Natural killer cell (primary cell): Measurements from ENCODE around the gene ERVH48-1. TPM values are rescaled to one million over a fixed set of nuclear protein-coding genes. Genes with fewer than 3 reads are reported as not detected.
A peak's percentile ranks its signal among the peaks of the same experiment; 100 is the strongest.
"Not testable (repeated sequence)": the region's sequence is repeated elsewhere in the genome, so short reads cannot be mapped to it uniquely, and the experiment has no call there.

Experiments
- ATAC-seq, 3 donors: fragments of 150-1000 bp in 2 of 3; fragments of 200-7000 bp in 1 of 3; cut with Tn5 transposase; 1 replicate in 1 of 3; 2 replicates in 2 of 3; pipeline ENCODE4 v1.10.0; 2021; ENCODE audit warnings: mild to moderate bottlenecking in 2 of 3, moderate library complexity in 2 of 3
- DNase-seq, 2 donors: peaks; one replicate each; pipeline versions ENCODE4 v3.0.0 to v3.0.0-alpha.2; 2013 to 2021; ENCODE audit warnings: mixed read lengths in 1 of 2
- H3K27ac ChIP-seq: one replicate; pipeline ENCODE4 v1.5.1; 2013; ENCODE audit warnings: mild to moderate bottlenecking, low read length
- H3K27me3 ChIP-seq: one replicate; pipeline ENCODE4 v1.6.1; 2013; ENCODE audit warnings: low read length; ENCODE audit not compliant: control insufficient read depth, insufficient read depth
- H3K36me3 ChIP-seq: one replicate; pipeline ENCODE4 v1.6.1; 2013; ENCODE audit warnings: low read length; ENCODE audit not compliant: control insufficient read depth, insufficient read depth
- H3K4me1 ChIP-seq: one replicate; pipeline ENCODE4 v1.6.1; 2013; ENCODE audit warnings: low read length; ENCODE audit not compliant: control insufficient read depth, insufficient read depth
- H3K4me3 ChIP-seq: one replicate; pipeline ENCODE4 v1.5.1; 2013; ENCODE audit warnings: low read length
- H3K9me3 ChIP-seq: one replicate; pipeline ENCODE4 v1.6.1; 2013; ENCODE audit warnings: low read length; ENCODE audit not compliant: control insufficient read depth, insufficient read depth
- H3K27ac Mint-ChIP-seq, 2 donors: one replicate each; pipeline ENCODE4 v1.8.0; 2022; ENCODE audit warnings: mild to moderate bottlenecking in 2 of 2, mixed read lengths in 2 of 2, moderate library complexity in 1 of 2
- H3K27me3 Mint-ChIP-seq, 2 donors: one replicate each; pipeline ENCODE4 v1.8.0; 2022; ENCODE audit warnings: low read depth in 2 of 2, mixed read lengths in 2 of 2
- H3K36me3 Mint-ChIP-seq: one replicate; pipeline ENCODE4 v1.8.0; 2022; ENCODE audit warnings: mixed read lengths
- H3K4me1 Mint-ChIP-seq, 2 donors: one replicate each; pipeline ENCODE4 v1.8.0; 2022; ENCODE audit warnings: mixed read lengths in 2 of 2
- H3K4me3 Mint-ChIP-seq: one replicate; pipeline ENCODE4 v1.8.0; 2022; ENCODE audit warnings: mild to moderate bottlenecking, moderate library complexity, mixed read lengths
- H3K9me3 Mint-ChIP-seq, 2 donors: one replicate each; pipeline ENCODE4 v1.8.0; 2022; ENCODE audit warnings: mixed read lengths in 2 of 2
- WGBS: methylation state at CpG from one replicate; pipeline ENCODE4 v1.1.7; 2013; ENCODE audit warnings: missing lambda C conversion rate; ENCODE audit not compliant: insufficient coverage; 5-methylcytosine and 5-hydroxymethylcytosine counted together
- intact Hi-C: fragments of 100-400 bp; cut with micrococcal nuclease; formaldehyde crosslinking; loops from one replicate; pipeline ENCODE4 v1.14.2; 2022
- total RNA-seq, 4 donors: library from RNA; stranded (reverse); fragments of 120-200 nt in 1 of 4; gene quantifications; one replicate each; pipeline versions ENCODE4 v1.2.3 to v1.2.4, GENCODE V29; 2013 to 2022
- TF ChIP-seq, protein P1 (sequence below): fragments of 200-600 bp; IDR thresholded peaks from one replicate; pipeline ENCODE4 v1.8.0; 2022; ENCODE audit warnings: antibody characterized with exemption

ERVH48-1 gene
- total RNA-seq, 3 donors from 2014 or later (not counting 1 experiment from before 2014, with no cell fraction given) = not detected

DNA sequence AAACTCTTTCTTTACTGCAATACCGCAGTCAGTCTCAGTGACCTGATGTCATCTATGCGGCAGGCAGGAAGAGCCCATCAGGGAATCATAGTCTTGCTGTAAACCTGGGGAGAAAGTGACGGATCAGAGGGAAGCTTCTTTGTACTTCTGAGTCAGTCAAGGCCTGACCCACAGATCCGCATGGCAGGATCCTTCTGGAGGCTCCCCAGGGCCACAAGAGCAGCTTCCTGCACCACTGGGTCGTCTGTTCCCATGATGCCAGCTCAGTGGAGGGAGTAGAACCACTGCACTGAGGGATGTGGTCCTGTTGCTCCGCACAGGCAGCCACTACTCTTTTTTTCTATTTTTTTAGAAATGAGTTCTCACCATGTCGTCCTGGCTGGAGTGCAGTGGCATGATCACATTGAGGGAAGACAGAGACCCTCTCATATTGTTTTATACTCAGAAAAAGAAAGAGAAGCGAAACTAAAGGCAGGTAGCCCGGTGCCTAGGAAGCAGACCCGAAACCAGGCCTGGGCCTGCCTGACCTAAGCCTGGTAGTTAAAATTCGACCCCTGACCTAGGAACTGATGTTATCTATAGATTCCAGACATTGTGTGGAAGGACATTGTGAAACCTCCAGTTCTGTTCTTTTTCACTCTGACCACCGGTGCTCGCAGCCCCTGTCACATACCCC, 6.3 kb upstream of the ERVH48-1 start:
- H3K4me1 ChIP-seq = no peaks in the 10 kb centered on the region
- Mint-ChIP-seq H3K27me3 (no peaks in the 10 kb centered on the region), H3K9me3 (no peaks in the 10 kb centered on the region), H3K4me1 (no peaks in the 10 kb centered on the region), H3K27ac (no peak overlapping the region), H3K36me3 (no peaks in the 10 kb centered on the region), H3K4me3 (no peak overlapping the region)
- 92% methylated on average over 10 of the region's 13 CpGs for WGBS
- intact Hi-C loops = no loop called here
- no peak overlapping the region for H3K27ac ChIP-seq
- DNase-seq = no peak
- TF ChIP-seq, protein P1, sequence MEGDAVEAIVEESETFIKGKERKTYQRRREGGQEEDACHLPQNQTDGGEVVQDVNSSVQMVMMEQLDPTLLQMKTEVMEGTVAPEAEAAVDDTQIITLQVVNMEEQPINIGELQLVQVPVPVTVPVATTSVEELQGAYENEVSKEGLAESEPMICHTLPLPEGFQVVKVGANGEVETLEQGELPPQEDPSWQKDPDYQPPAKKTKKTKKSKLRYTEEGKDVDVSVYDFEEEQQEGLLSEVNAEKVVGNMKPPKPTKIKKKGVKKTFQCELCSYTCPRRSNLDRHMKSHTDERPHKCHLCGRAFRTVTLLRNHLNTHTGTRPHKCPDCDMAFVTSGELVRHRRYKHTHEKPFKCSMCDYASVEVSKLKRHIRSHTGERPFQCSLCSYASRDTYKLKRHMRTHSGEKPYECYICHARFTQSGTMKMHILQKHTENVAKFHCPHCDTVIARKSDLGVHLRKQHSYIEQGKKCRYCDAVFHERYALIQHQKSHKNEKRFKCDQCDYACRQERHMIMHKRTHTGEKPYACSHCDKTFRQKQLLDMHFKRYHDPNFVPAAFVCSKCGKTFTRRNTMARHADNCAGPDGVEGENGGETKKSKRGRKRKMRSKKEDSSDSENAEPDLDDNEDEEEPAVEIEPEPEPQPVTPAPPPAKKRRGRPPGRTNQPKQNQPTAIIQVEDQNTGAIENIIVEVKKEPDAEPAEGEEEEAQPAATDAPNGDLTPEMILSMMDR = no peak
- ATAC-seq = no peak
- no peak overlapping the region for H3K4me3 ChIP-seq
- H3K9me3 ChIP-seq = no peaks in the 10 kb centered on the region
- no peaks in the 10 kb centered on the region for H3K27me3 ChIP-seq
- H3K36me3 ChIP-seq = no peaks in the 10 kb centered on the region

DNA sequence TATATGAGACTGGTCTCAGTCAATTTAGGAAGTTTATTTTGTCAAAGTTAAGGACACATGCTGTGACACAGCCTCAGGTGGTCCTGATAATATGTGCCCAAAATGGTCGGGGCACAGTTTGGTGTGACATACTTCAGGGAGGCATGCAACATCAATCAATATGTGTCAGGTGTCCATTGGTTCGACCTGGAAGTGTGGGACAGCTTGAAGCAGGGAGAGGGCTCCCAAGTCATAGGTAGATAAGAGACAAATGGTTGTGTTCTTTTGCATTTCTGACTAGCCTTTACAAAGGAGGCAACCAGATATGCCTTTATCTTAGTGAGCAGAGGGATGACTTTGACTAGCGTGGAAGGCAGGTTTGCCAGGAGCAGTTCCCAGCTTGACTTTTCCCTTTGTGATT, 4.5 kb upstream of the ERVH48-1 start:
- Mint-ChIP-seq H3K4me3 (no peak overlapping the region), H3K4me1 (no peaks in the 10 kb centered on the region), H3K27me3 (no peaks in the 10 kb centered on the region), H3K27ac (no peak overlapping the region), H3K36me3 (no peaks in the 10 kb centered on the region), H3K9me3 (no peaks in the 10 kb centered on the region)
- ATAC-seq (no peak), DNase-seq (no peak)
- no peaks in the 10 kb centered on the region for H3K36me3 ChIP-seq
- no peak overlapping the region for H3K27ac ChIP-seq
- 86% methylated on average over 3 of the region's 3 CpGs for WGBS
- no peak overlapping the region for H3K4me3 ChIP-seq
- H3K27me3 ChIP-seq = no peaks in the 10 kb centered on the region
- H3K4me1 ChIP-seq = no peaks in the 10 kb centered on the region
- H3K9me3 ChIP-seq = no peaks in the 10 kb centered on the region
- TF ChIP-seq, protein P1 = no peak
- intact Hi-C loops = no loop called here

DNA sequence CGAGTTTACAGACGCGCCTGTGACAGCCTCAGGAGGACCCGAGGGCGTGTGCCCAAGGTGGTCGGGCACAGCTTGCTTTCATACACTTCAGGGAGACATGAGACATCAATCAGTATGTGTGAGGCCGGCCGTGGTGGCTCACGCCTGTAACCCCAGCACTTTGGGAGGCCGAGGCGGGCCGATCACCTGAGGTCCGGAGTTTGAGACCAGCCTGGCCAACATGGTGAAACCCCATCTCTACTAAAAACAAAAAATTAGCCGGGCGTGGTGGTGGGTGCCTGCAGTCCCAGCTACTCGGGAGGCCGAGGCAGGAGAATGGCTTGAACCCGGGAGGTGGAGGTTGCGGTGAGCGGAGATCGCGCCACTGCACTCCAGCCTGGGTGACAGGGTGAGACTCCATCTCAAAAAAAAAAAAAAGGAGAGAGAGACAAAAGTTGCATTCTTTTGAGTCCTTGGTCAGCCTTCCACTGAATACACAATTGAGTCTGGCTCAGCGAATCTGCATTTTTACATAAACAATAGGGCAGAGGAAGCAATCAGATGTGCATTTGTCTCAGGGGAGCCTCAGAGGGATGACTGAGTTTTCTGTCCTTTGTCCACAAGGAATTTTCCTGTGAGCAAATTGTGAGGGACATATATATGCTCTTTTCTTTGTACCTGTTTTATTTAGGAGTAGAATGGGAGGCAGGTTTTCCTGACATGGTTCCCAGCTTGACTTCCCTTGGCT, 2.2 kb upstream of the ERVH48-1 start:
- peaks cover 10% of the 10 kb centered on the region for H3K4me1 ChIP-seq
- WGBS = 96% methylated on average over 23 of the region's 23 CpGs
- H3K36me3 Mint-ChIP-seq, H3K9me3 Mint-ChIP-seq, H3K27me3 ChIP-seq, H3K4me3 ChIP-seq, H3K27ac ChIP-seq, intact Hi-C loops, H3K9me3 ChIP-seq, ATAC-seq, DNase-seq, H3K27me3 Mint-ChIP-seq, H3K36me3 ChIP-seq, H3K4me3 Mint-ChIP-seq, H3K27ac Mint-ChIP-seq: not testable (repeated sequence)
- peaks cover 12 to 14% of the 10 kb centered on the region in 2 donors for H3K4me1 Mint-ChIP-seq

DNA sequence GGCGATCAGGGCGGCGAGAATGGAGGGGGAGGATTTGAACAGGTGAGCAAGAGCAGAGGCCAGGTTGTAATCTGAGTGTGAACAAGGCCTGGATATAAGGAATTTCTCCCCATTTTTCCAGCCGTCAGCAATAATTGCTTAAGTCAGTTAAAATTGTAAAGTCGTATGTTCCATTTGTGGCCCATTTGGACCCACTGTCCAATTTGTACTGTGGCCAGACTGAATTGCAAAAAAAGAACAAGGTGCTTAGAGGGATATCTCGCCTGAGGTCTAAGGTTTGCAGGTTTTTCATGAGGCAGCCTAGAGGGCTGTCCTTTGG, 1.0 kb downstream of the ERVH48-1 start:
- Histone ChIP-seq H3K27me3 (no peaks in the 10 kb centered on the region), H3K4me1 (peaks cover 10% of the 10 kb centered on the region), H3K4me3 (no peak overlapping the region), H3K27ac (no peak overlapping the region), H3K9me3 (no peaks in the 10 kb centered on the region), H3K36me3 (no peaks in the 10 kb centered on the region)
- 95% methylated on average over 6 of the region's 6 CpGs for WGBS
- H3K4me1 Mint-ChIP-seq = peaks cover 12 to 14% of the 10 kb centered on the region in 2 donors
- DNase-seq (no peak), ATAC-seq (no peak)
- no peaks in the 10 kb centered on the region for H3K36me3 Mint-ChIP-seq
- H3K9me3 Mint-ChIP-seq = no peaks in the 10 kb centered on the region
- intact Hi-C loops = no loop called here
- peak overlapping the region in 1 of 2 donors; percentile 66 for H3K27ac Mint-ChIP-seq
- TF ChIP-seq, protein P1 = no peak
- H3K27me3 Mint-ChIP-seq = no peaks in the 10 kb centered on the region
- H3K4me3 Mint-ChIP-seq = peak overlapping the region; percentile 18
